Lung (tissue), 12 donors: ENCODE measurements around the gene CPT1B. TPM values are rescaled to one million over a fixed set of nuclear protein-coding genes. Genes with fewer than 3 reads are reported as not detected.

Experiments
- ATAC-seq: fragments of 200-7000 bp; cut with Tn5 transposase; one replicate; pipeline ENCODE4 v1.9.1; 2020; ENCODE audit warnings: moderate number of reproducible peaks; ENCODE audit not compliant: insufficient read depth, low FRiP score
- DNase-seq, 3 donors: peaks; one replicate each; pipeline ENCODE4 v3.0.0-alpha.2; 2013 to 2017
- H3K27ac ChIP-seq, 2 donors: one replicate each; pipeline ENCODE4 v1.5.1; 2013; ENCODE audit warnings: mild to moderate bottlenecking in 2 of 2, moderate library complexity in 2 of 2, control low read depth in 1 of 2, inconsistent platforms in 1 of 2, low read depth in 1 of 2, low read length in 1 of 2
- H3K27me3 ChIP-seq, 3 donors: one replicate each; pipeline ENCODE4 v1.5.1; 2013; ENCODE audit warnings: low read length in 2 of 3; ENCODE audit not compliant: control insufficient read depth in 3 of 3, insufficient read depth in 3 of 3
- H3K36me3 ChIP-seq, 4 donors: one replicate each; pipeline ENCODE4 v1.5.1; 2013; ENCODE audit warnings: low read length in 4 of 4, mild to moderate bottlenecking in 1 of 4, moderate library complexity in 1 of 4; ENCODE audit not compliant: control insufficient read depth in 4 of 4, insufficient read depth in 4 of 4
- H3K4me1 ChIP-seq, 5 donors: one replicate each; pipeline ENCODE4 v1.5.1; 2013; ENCODE audit warnings: low read length in 5 of 5, mild to moderate bottlenecking in 2 of 5, moderate library complexity in 1 of 5; ENCODE audit not compliant: control insufficient read depth in 5 of 5, insufficient read depth in 5 of 5
- H3K4me3 ChIP-seq: one replicate; pipeline ENCODE4 v1.5.1; 2013; ENCODE audit warnings: mild to moderate bottlenecking, control low read depth, moderate library complexity
- H3K9ac ChIP-seq, 2 donors: one replicate each; pipeline ENCODE4 v1.5.1; 2013; ENCODE audit warnings: low read length in 2 of 2, control low read depth in 1 of 2; ENCODE audit not compliant: insufficient read depth in 1 of 2
- H3K9me3 ChIP-seq, 4 donors: one replicate each; pipeline ENCODE4 v1.5.1; 2013; ENCODE audit warnings: low read length in 3 of 4, mild to moderate bottlenecking in 1 of 4, moderate library complexity in 1 of 4; ENCODE audit not compliant: control insufficient read depth in 4 of 4, insufficient read depth in 3 of 4
- CTCF ChIP-seq: IDR thresholded peaks from 2 replicates; pipeline ENCODE4 v1.5.1; 2012; ENCODE audit warnings: mild to moderate bottlenecking; ENCODE audit errors: control extremely low read depth, extremely low read depth
- WGBS, 2 donors: extraction: QIAGEN DNeasy Blood & Tissue Kit; methylation state at CpG; one replicate each; pipeline ENCODE4 v1.1.7; 2013; 5-methylcytosine and 5-hydroxymethylcytosine counted together
- polyA plus RNA-seq, 2 donors: library from polyadenylated mRNA; stranded (reverse); fragments of 200-250 nt; gene quantifications; one replicate each; pipeline ENCODE4 v1.2.1, GENCODE V29; 2013
- total RNA-seq, 2 donors: library from RNA; depleted of rRNA in 1 of 2; stranded (reverse); fragments of >200 nt in 1 of 2; gene quantifications; one replicate each; pipeline ENCODE4 v1.2.1, GENCODE V29; 2014 to 2021
- donor health status: control.
- donor health status: control.
- donor health status: Bipolar disorder and iron deficiency.
- donor health status: healthy.
- donor health status: DM: yes; HTN: yes; CAD: no.

Gene CPT1B
- total and polyA plus RNA-seq, 4 donors: 5.7 to 21.2 (median 13.2) TPM

DNA sequence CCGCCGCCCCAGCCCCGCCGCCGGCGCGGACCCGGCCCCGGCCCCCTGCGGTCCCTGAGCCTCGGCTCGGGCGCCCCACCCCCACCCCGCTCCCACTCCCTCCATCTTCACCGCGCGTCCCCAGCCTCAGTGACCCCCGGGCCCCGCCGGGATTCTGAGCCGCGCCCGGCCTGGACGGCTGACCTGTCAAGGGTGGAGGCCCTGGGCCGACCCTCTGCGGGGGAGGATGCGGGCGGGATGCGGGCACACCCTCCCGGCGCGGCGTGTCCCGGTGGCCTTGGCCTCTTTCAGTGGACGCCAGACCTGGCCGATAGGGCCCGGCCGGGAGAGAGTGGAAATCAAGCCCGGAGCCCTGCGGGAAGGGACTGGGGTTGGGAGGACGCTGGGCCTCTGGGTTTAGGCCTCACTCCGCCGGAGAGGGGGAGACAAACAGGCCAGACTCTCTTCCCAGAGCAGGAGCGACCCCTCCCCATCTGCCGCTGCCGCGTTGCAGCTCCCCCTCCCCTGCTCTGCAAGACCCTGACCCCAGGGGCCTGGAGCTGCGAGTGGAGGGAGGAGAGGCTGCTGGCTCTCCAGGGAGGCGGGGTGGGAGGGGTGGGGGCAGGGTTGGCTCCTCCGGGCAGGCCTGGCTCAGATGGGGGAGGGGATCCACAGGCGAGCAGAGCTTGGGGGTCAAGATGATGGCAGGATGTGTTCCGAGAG lies 22.9 kb upstream of the CPT1B start:
- Histone ChIP-seq H3K9me3 (peaks cover 0 to 6% (median 0%) of the 10 kb centered on the region in 4 donors), H3K27me3 (peaks cover 22 to 44% (median 22%) of the 10 kb centered on the region in 3 donors), H3K27ac (no peak overlapping the region), H3K36me3 (no peaks in the 10 kb centered on the region), H3K4me3 (no peak overlapping the region), H3K9ac (no peak overlapping the region), H3K4me1 (peaks cover 0 to 5% (median 0%) of the 10 kb centered on the region in 5 donors)
- DNase-seq (no peak), ATAC-seq (no peak)
- TF ChIP-seq CTCF: no peak
- WGBS, 2 donors: 10 to 18% methylated on average over 27 to 52 of the region's 52 CpGs

GRCh38 chr22:50600538-50600937 lies 22.3 kb upstream of the CPT1B start, which contains the start of gene MAPK8IP2:
Gene MAPK8IP2 (plus strand): TSS chr22:50600793. CDS start chr22:50600819, 26 bp downstream.
- no peak for ATAC-seq
- H3K27me3 ChIP-seq: peaks cover 22 to 39% (median 22%) of the 10 kb centered on the region in 3 donors
- 1 to 2% methylated on average over 28 to 59 of the region's 61 CpGs for WGBS, 2 donors

GRCh38 chr22:50599816-50600455 lies 21.7 kb upstream of the CPT1B start:
- Histone ChIP-seq H3K36me3 (no peaks in the 10 kb centered on the region), H3K9me3 (peaks cover 0 to 6% (median 0%) of the 10 kb centered on the region in 4 donors), H3K27ac (no peak overlapping the region), H3K4me1 (peaks cover 0 to 5% (median 0%) of the 10 kb centered on the region in 5 donors), H3K9ac (no peak overlapping the region), H3K27me3 (peaks cover 18 to 33% (median 22%) of the 10 kb centered on the region in 3 donors), H3K4me3 (no peak overlapping the region)
- ATAC-seq: peak; percentile 54
- TF ChIP-seq CTCF: no peak
- peak; percentile 56 to 75 (median 71) for DNase-seq
- WGBS, 2 donors: 14 to 19% methylated on average over 46 to 52 of the region's 52 CpGs

More at GRCh38 chr22:50600538-50600937, 22.3 kb upstream of the CPT1B start, which contains the start of gene MAPK8IP2:
- TF ChIP-seq CTCF: no peak
- Histone ChIP-seq H3K4me3 (no peak within 1 kb of the TSS), H3K27ac (no peak within 1 kb of the TSS), H3K9ac (no peak within 1 kb of the TSS), H3K4me1 (peaks cover 0 to 5% (median 0%) of the 10 kb centered on the region in 5 donors), H3K9me3 (peaks cover 0 to 6% (median 0%) of the 10 kb centered on the region in 4 donors), H3K36me3 (no peaks in the 10 kb centered on the region)
- no peak for DNase-seq
